H1 (cell line): ENCODE measurements around the gene ZNF277. TPM values are rescaled to one million over a fixed set of nuclear protein-coding genes. Genes with fewer than 3 reads are reported as not detected.

ENCODE experiments used
- CTCF ChIA-PET: fragments of 300-600 bp; sonication (Branson Sonifier 250); formaldehyde crosslinking; loops from one replicate; lab custom pipeline; 2021; ENCODE audit not compliant: partially characterized antibody; lab: Charles Lee
- POLR2A ChIA-PET: fragments of 300-600 bp; sonication (Branson Sonifier 250); formaldehyde crosslinking; loops from one replicate; lab custom pipeline; 2021; ENCODE audit warnings: inconsistent platforms; ENCODE audit not compliant: partially characterized antibody; lab: Charles Lee
- DNase-seq, 2 experiments: peaks; one replicate each; pipeline versions ENCODE4 v3.0.0 to v3.0.0-alpha.2; 2010 to 2022; ENCODE audit warnings: low spot score in 2 of 2, low read depth in 1 of 2, mixed read lengths in 1 of 2
- FAIRE-seq: peaks from 2 replicates; lab custom pipeline; 2011; peaks lifted over from hg19 to GRCh38; lab: Jason Lieb, UNC
- H2AFZ ChIP-seq: 2 replicates; pipeline ENCODE4 v1.8.1; 2012; ENCODE audit warnings: low read length, inconsistent platforms
- H2AK5ac ChIP-seq: 2 replicates; pipeline ENCODE4 v1.6.1; 2013; ENCODE audit warnings: low read depth, low read length
- H2BK120ac ChIP-seq: replicated peaks from 2 replicates; pipeline ENCODE3; 2013; ENCODE audit warnings: low read depth, low read length, inconsistent platforms
- H2BK12ac ChIP-seq: 2 replicates; pipeline ENCODE4 v1.6.1; 2013; ENCODE audit warnings: low read depth, low read length
- H2BK15ac ChIP-seq: 2 replicates; pipeline ENCODE4 v1.6.1; 2013; ENCODE audit warnings: low read length
- H2BK20ac ChIP-seq: 2 replicates; pipeline ENCODE4 v1.6.1; 2013; ENCODE audit warnings: low read length
- H2BK5ac ChIP-seq: 2 replicates; pipeline ENCODE4 v1.6.1; 2013; ENCODE audit warnings: low read depth, low read length
- H3K14ac ChIP-seq: 2 replicates; pipeline ENCODE4 v1.6.1; 2013; ENCODE audit warnings: inconsistent platforms; ENCODE audit not compliant: insufficient read length
- H3K18ac ChIP-seq: 2 replicates; pipeline ENCODE4 v1.6.1; 2013; ENCODE audit warnings: low read length; ENCODE audit errors: extremely low read depth
- H3K23ac ChIP-seq: 2 replicates; pipeline ENCODE4 v1.6.1; 2013; ENCODE audit warnings: inconsistent platforms; ENCODE audit not compliant: insufficient read length
- H3K23me2 ChIP-seq: 2 replicates; pipeline ENCODE4 v1.6.1; 2013; ENCODE audit warnings: low read depth, low read length
- H3K27ac ChIP-seq: 2 replicates; pipeline ENCODE4 v1.6.1; 2011; ENCODE audit warnings: low read depth, low read length, inconsistent platforms
- H3K27me3 ChIP-seq, 4 experiments: replicated peaks in 1 of 4; 1 replicate in 1 of 4; 2 replicates in 3 of 4; pipeline versions ENCODE4 v1.6.1 to v1.8.1; 2011 to 2013; ENCODE audit warnings: low read length in 3 of 4, mild to moderate bottlenecking in 3 of 4, inconsistent platforms in 2 of 4, mixed read lengths in 2 of 4, moderate library complexity in 1 of 4; ENCODE audit not compliant: control insufficient read depth in 3 of 4, insufficient read depth in 3 of 4; ENCODE audit errors: extremely low read depth in 1 of 4
- H3K36me3 ChIP-seq, 4 experiments: 2 replicates each; pipeline versions ENCODE4 v1.6.1 to v1.8.1; 2011 to 2013; ENCODE audit warnings: mild to moderate bottlenecking in 4 of 4, low read length in 3 of 4, moderate library complexity in 2 of 4, control low read depth in 1 of 4, inconsistent platforms in 1 of 4; ENCODE audit not compliant: insufficient read depth in 4 of 4, control insufficient read depth in 2 of 4
- H3K4ac ChIP-seq: replicated peaks from 2 replicates; pipeline ENCODE3; 2013; ENCODE audit warnings: low read length, low read depth, mixed read lengths, inconsistent platforms; ENCODE audit not compliant: insufficient read length
- H3K4me1 ChIP-seq, 4 experiments: replicated peaks in 1 of 4; 1 replicate in 1 of 4; 2 replicates in 3 of 4; pipeline versions ENCODE4 v1.6.1 to v1.8.1; 2011 to 2013; ENCODE audit warnings: low read length in 3 of 4, inconsistent platforms in 2 of 4, mixed read lengths in 1 of 4; ENCODE audit not compliant: insufficient read depth in 4 of 4, control insufficient read depth in 3 of 4
- H3K4me2 ChIP-seq, 2 experiments: 2 replicates each; pipeline versions ENCODE4 v1.6.1 to v1.8.1; 2011 to 2013; ENCODE audit warnings: low read depth in 2 of 2, low read length in 2 of 2, control low read depth in 1 of 2, inconsistent platforms in 1 of 2, mild to moderate bottlenecking in 1 of 2; ENCODE audit not compliant: insufficient read depth in 1 of 2
- H3K4me3 ChIP-seq, 4 experiments: fragments of 200-600, 300-600 bp in 1 of 4; sonication (generic), shearing (Covaris generic), sonication (Bioruptor Twin) in 1 of 4; 2 replicates each; pipeline versions ENCODE4 v1.5.1 to v1.8.1; 2011 to 2016; ENCODE audit warnings: low read length in 4 of 4, low read depth in 3 of 4, control low read depth in 2 of 4, inconsistent platforms in 2 of 4, mild to moderate bottlenecking in 2 of 4, mixed read lengths in 1 of 4, moderate library complexity in 1 of 4; ENCODE audit not compliant: insufficient read depth in 2 of 4; ENCODE audit errors: extremely low read depth in 1 of 4
- H3K56ac ChIP-seq: replicated peaks from 2 replicates; pipeline ENCODE3; 2013; ENCODE audit warnings: low read depth, mild to moderate bottlenecking, mixed read lengths, low read length, inconsistent platforms; ENCODE audit not compliant: insufficient read length
- H3K79me1 ChIP-seq: 2 replicates; pipeline ENCODE4 v1.6.1; 2013; ENCODE audit warnings: low read depth, low read length, control low read depth
- H3K79me2 ChIP-seq, 2 experiments: 2 replicates each; pipeline versions ENCODE4 v1.6.1 to v1.8.1; 2012 to 2013; ENCODE audit warnings: low read length in 2 of 2, mild to moderate bottlenecking in 2 of 2, inconsistent platforms in 1 of 2; ENCODE audit not compliant: insufficient read depth in 2 of 2, control insufficient read depth in 1 of 2
- H3K9ac ChIP-seq, 4 experiments: replicated peaks in 1 of 4; 1 replicate in 1 of 4; 2 replicates in 3 of 4; pipeline versions ENCODE4 v1.6.1 to v1.8.1; 2011 to 2013; ENCODE audit warnings: low read depth in 3 of 4, low read length in 3 of 4, control low read depth in 2 of 4, mild to moderate bottlenecking in 2 of 4, moderate library complexity in 2 of 4, inconsistent platforms in 1 of 4; ENCODE audit errors: extremely low read depth in 1 of 4
- H3K9me3 ChIP-seq, 2 experiments: 2 replicates each; pipeline versions ENCODE4 v1.6.1 to v1.8.1; 2012 to 2013; ENCODE audit warnings: mild to moderate bottlenecking in 2 of 2, moderate library complexity in 2 of 2, control low read depth in 1 of 2, inconsistent platforms in 1 of 2, low read depth in 1 of 2, low read length in 1 of 2, mixed read lengths in 1 of 2; ENCODE audit not compliant: insufficient read depth in 2 of 2
- H4K20me1 ChIP-seq, 2 experiments: replicated peaks in 1 of 2; 2 replicates each; pipeline versions ENCODE3 to v1.8.1; 2011 to 2013; ENCODE audit warnings: inconsistent platforms in 2 of 2, low read length in 2 of 2, mild to moderate bottlenecking in 1 of 2; ENCODE audit not compliant: insufficient read depth in 2 of 2, control insufficient read depth in 1 of 2
- H4K5ac ChIP-seq: 2 replicates; pipeline ENCODE4 v1.6.1; 2013; ENCODE audit warnings: low read length, low read depth, mixed read lengths, inconsistent platforms; ENCODE audit not compliant: insufficient read length
- H4K8ac ChIP-seq: 2 replicates; pipeline ENCODE4 v1.8.0; 2013; ENCODE audit warnings: mild to moderate bottlenecking, moderate library complexity, low read length, inconsistent platforms; ENCODE audit not compliant: insufficient read depth; ENCODE audit errors: extremely low read depth
- H4K91ac ChIP-seq: replicated peaks from 2 replicates; pipeline ENCODE3; 2013; ENCODE audit warnings: low read length, mixed read lengths, inconsistent platforms; ENCODE audit not compliant: insufficient read length
- FOSL1 ChIP-seq: IDR thresholded peaks from 2 replicates; pipeline ENCODE4 v1.6.1; 2011; ENCODE audit warnings: mild to moderate bottlenecking, low read depth, low read length, moderate library complexity; ENCODE audit not compliant: insufficient read depth
- WGBS, 2 experiments: shearing (Covaris generic) in 1 of 2; methylation state at CpG; one replicate each; pipeline versions ENCODE4 v1.1.6 to v1.1.7; 2013 to 2015; ENCODE audit warnings: low lambda C conversion rate in 2 of 2, mixed read lengths in 2 of 2, inconsistent platforms in 1 of 2, low coverage in 1 of 2, missing lambda C conversion rate in 1 of 2; ENCODE audit not compliant: insufficient replicate concordance in 2 of 2, insufficient coverage in 1 of 2, insufficient read length in 1 of 2; ENCODE audit errors: extremely low coverage in 1 of 2, missing lambda C conversion rate in 1 of 2; 5-methylcytosine and 5-hydroxymethylcytosine counted together
- polyA plus RNA-seq, 7 experiments: library from polyadenylated mRNA; depleted of rRNA in 3 of 7; stranded (reverse) in 5 of 7; unstranded in 2 of 7; fragments of >200 nt in 5 of 7; fragments of 200-250 nt in 2 of 7; gene quantifications; 1 replicate in 5 of 7; 2 replicates in 1 of 7; 4 replicates in 1 of 7; pipeline versions ENCODE4 v1.2.1 to v1.2.3, GENCODE V29; 2011 to 2013; ENCODE audit warnings: missing spikeins in 2 of 7, mixed read lengths in 2 of 7
- total RNA-seq: library from RNA; stranded (reverse); fragmentation: NEBNext Ultra II Directional; extraction: Animal tissue kit (Norgen Biotek cat#: 25700); gene quantifications from 2 replicates; pipeline ENCODE4 v1.2.1, GENCODE V29; 2021

ZNF277 gene
- total and polyA plus RNA-seq, 2 of the 8 experiments (the other 6 are each of a cell fraction or from before 2014, with no cell fraction given) = 5.1 to 21.7 TPM

- Histone ChIP-seq H3K27ac (no peak overlapping the region), H3K4me2 (no peak overlapping the region), H4K8ac (no peak overlapping the region), H3K4ac (no peak overlapping the region)
- no peak for FAIRE-seq
- TF ChIP-seq FOSL1 = no peak
- TF ChIP-seq, all 59 proteins: peak for 0
- H2BK15ac ChIP-seq = no peak overlapping the region
- H3K9me3 ChIP-seq = peaks cover 0 to 5% of the 10 kb centered on the region in 2 experiments; a peak in 1 of 4 replicates
- H3K23me2 ChIP-seq = no peaks in the 10 kb centered on the region
- H2BK120ac ChIP-seq = no peak overlapping the region
- H3K27me3 ChIP-seq = no peaks in the 10 kb centered on the region
- H3K14ac ChIP-seq = no peak overlapping the region
- H2BK5ac ChIP-seq = no peak overlapping the region
- no peak overlapping the region for H3K9ac ChIP-seq
- H2BK20ac ChIP-seq = no peak overlapping the region
- POLR2A ChIA-PET = interaction anchor here (1.6 kb wide), 1 partner anchor 88 kb away, joined by 8 read pairs; the partner anchor contains the start of gene IFRD1
- H4K91ac ChIP-seq = no peak overlapping the region
- no peaks in the 10 kb centered on the region for H3K79me1 ChIP-seq
- no peak overlapping the region for H3K23ac ChIP-seq
- no peak overlapping the region for H3K4me3 ChIP-seq
- H3K36me3 ChIP-seq = no peaks in the 10 kb centered on the region
- H3K79me2 ChIP-seq = no peaks in the 10 kb centered on the region
- H3K4me1 ChIP-seq = peaks cover 0 to 6% (median 0%) of the 10 kb centered on the region in 4 experiments; a peak in 3 of 7 replicates
- no peak overlapping the region for H2AK5ac ChIP-seq
- WGBS, 2 experiments = 89% methylated on average over 8 of the region's 8 CpGs; no CpG with 5 or more reads in 1 of the 2 experiments
- no peak overlapping the region for H2BK12ac ChIP-seq
- no peak for DNase-seq
- CTCF ChIA-PET = interaction anchor here (0.8 to 1.1 kb wide), 5 partner anchors 9 to 599 kb away, joined by 3 to 4 read pairs (median 3); no protein-coding TSS in a partner anchor
- no peak overlapping the region for H3K18ac ChIP-seq
- no peak overlapping the region for H4K5ac ChIP-seq
- H2AFZ ChIP-seq = no peak overlapping the region
- H3K56ac ChIP-seq = no peak overlapping the region
- no peaks in the 10 kb centered on the region for H4K20me1 ChIP-seq
Measured at GRCh38 chr7:112362731-112363131, 156.2 kb downstream of the ZNF277 start.
